Mucosa of rectum (tissue), 2 donors: Measurements from ENCODE around the gene CACNA1E.
"Not testable (repeated sequence)": the region's sequence is repeated elsewhere in the genome, so short reads cannot be mapped to it uniquely, and the experiment has no call there.

Experiments used
- H3K27ac ChIP-seq, 2 donors: one replicate each; pipeline ENCODE4 v1.7.0; 2013; ENCODE audit warnings: inconsistent platforms in 2 of 2, low read depth in 2 of 2, low read length in 2 of 2
- H3K27me3 ChIP-seq, 2 donors: one replicate each; pipeline ENCODE4 v1.7.0; 2013; ENCODE audit warnings: low read length in 2 of 2; ENCODE audit not compliant: control insufficient read depth in 2 of 2, insufficient read depth in 2 of 2
- H3K36me3 ChIP-seq, 2 donors: one replicate each; pipeline ENCODE4 v1.7.0; 2013; ENCODE audit warnings: low read length in 2 of 2; ENCODE audit not compliant: control insufficient read depth in 2 of 2, insufficient read depth in 2 of 2
- H3K4me1 ChIP-seq, 2 donors: one replicate each; pipeline ENCODE4 v1.7.0; 2013; ENCODE audit warnings: low read length in 2 of 2, mild to moderate bottlenecking in 1 of 2; ENCODE audit not compliant: control insufficient read depth in 2 of 2, insufficient read depth in 2 of 2
- H3K4me3 ChIP-seq, 2 donors: one replicate each; pipeline ENCODE4 v1.7.0; 2013; ENCODE audit warnings: low read length in 2 of 2
- H3K9ac ChIP-seq, 2 donors: one replicate each; pipeline ENCODE4 v1.7.0; 2013; ENCODE audit warnings: low read length in 2 of 2, low read depth in 1 of 2, mild to moderate bottlenecking in 1 of 2
- H3K9me3 ChIP-seq, 2 donors: one replicate each; pipeline ENCODE4 v1.7.0; 2013; ENCODE audit warnings: low read length in 2 of 2; ENCODE audit not compliant: control insufficient read depth in 2 of 2
- donor health status: healthy.
- donor health status: Normal muscosa, but diverticular disease.

The CACNA1E gene

GRCh38 chr1:181832173-181832880 is 349.0 kb downstream of the CACNA1E start:
- H3K4me3 ChIP-seq, H3K27ac ChIP-seq, H3K4me1 ChIP-seq, H3K27me3 ChIP-seq, H3K9ac ChIP-seq, H3K36me3 ChIP-seq, H3K9me3 ChIP-seq: not testable (repeated sequence)

- H3K9ac ChIP-seq = no peak overlapping the region
- H3K27ac ChIP-seq = no peak overlapping the region
- H3K9me3 ChIP-seq = no peaks in the 10 kb centered on the region
- H3K4me1 ChIP-seq = no peaks in the 10 kb centered on the region
- no peaks in the 10 kb centered on the region for H3K36me3 ChIP-seq
- H3K4me3 ChIP-seq = no peak overlapping the region
- H3K27me3 ChIP-seq = no peaks in the 10 kb centered on the region
Measured at GRCh38 chr1:181846001-181846645, 362.8 kb downstream of the CACNA1E start.

- no peaks in the 10 kb centered on the region for H3K27me3 ChIP-seq
- no peak overlapping the region for H3K27ac ChIP-seq
- no peaks in the 10 kb centered on the region for H3K9me3 ChIP-seq
- H3K4me3 ChIP-seq = no peak overlapping the region
- H3K4me1 ChIP-seq = no peaks in the 10 kb centered on the region
- no peaks in the 10 kb centered on the region for H3K36me3 ChIP-seq
- H3K9ac ChIP-seq = no peak overlapping the region
Measured at GRCh38 chr1:181846681-181847080, 363.4 kb downstream of the CACNA1E start.

- Histone ChIP-seq H3K27me3 (no peaks in the 10 kb centered on the region), H3K36me3 (no peaks in the 10 kb centered on the region), H3K9me3 (no peaks in the 10 kb centered on the region), H3K27ac (no peak overlapping the region), H3K9ac (no peak overlapping the region), H3K4me1 (no peaks in the 10 kb centered on the region), H3K4me3 (no peak overlapping the region)
Measured at GRCh38 chr1:181849071-181849470, 365.8 kb downstream of the CACNA1E start.

GRCh38 chr1:181854212-181854611 is 370.9 kb downstream of the CACNA1E start:
- not testable (repeated sequence) for H3K36me3 ChIP-seq, H3K9ac ChIP-seq, H3K4me3 ChIP-seq, H3K27ac ChIP-seq, H3K9me3 ChIP-seq, H3K4me1 ChIP-seq, H3K27me3 ChIP-seq

- Histone ChIP-seq H3K4me1 (no peaks in the 10 kb centered on the region), H3K9me3 (no peaks in the 10 kb centered on the region), H3K36me3 (no peaks in the 10 kb centered on the region), H3K27me3 (no peaks in the 10 kb centered on the region), H3K27ac (no peak overlapping the region), H3K9ac (no peak overlapping the region), H3K4me3 (no peak overlapping the region)
Measured at GRCh38 chr1:181855380-181855779, 372.1 kb downstream of the CACNA1E start.
